GM19372 (cell line): Measurements from ENCODE around the gene MTUS2.

Experiments used
- ATAC-seq: cut with Tn5 transposase; IDR thresholded peaks from one replicate; pipeline ENCODE4 v1.9.1; 2021; ENCODE audit warnings: mild to moderate bottlenecking, low read depth, moderate library complexity; ENCODE audit not compliant: unreplicated experiment

The MTUS2 gene

GRCh38 chr13:28820099-28821051, at the start of gene MTUS2:
TSS of gene MTUS2 (plus strand) at chr13:28820339.
- ATAC-seq, result peak; percentile 49

- no peak for ATAC-seq
Observed at GRCh38 chr13:28778308-28779215, 41.6 kb upstream of the MTUS2 start.

GRCh38 chr13:28792992-28793391, 27.1 kb upstream of the MTUS2 start:
- no peak for ATAC-seq

GRCh38 chr13:28794396-28794795, 25.7 kb upstream of the MTUS2 start:
- ATAC-seq, result no peak

DNA sequence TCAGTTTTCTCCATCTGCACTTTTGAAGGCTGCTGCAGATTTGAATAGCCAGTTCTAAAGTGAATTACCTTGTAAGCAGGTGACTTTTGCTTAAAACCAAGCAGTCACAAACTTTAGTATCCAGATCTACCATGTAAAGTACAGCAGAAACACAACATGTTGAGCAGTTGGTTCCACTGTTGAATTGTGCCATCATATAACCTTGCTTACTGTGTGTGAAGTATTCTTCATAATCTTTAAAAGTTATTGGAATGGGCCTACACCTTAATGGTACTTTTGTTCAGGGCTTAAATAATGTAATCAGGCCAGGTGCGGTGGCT, 23.2 kb upstream of the MTUS2 start:
- ATAC-seq, result peak; percentile 19

DNA sequence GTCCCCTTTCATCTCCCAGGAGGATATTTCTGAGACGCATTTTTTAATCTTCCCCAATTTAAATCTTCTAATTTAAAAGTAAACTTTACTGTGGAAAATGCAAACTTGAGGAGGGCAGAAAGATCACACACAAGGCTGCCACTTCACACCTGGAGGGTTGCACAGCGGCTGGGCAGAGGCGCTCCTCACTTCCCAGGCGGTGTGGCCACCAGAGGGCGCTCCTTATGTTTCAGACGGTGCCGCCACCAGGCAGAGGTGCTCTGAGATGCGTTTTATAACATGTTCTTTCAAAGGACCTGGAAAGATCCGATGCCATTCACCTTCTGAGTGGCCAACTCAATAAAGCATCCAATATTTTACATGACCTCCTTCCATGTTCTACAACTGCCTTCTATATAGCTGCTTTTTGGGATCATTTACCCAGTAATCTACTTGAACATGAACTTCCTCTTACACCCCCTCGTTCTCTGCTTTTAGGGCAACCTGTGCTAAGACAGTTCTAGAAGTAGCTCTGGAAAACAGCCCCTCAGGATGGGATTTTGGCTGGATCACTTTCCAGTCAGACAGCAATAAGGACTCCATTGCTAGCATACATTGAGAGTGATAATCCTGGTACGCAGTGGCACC, 14.8 kb upstream of the MTUS2 start:
- ATAC-seq, result no peak

- no peak for ATAC-seq
Observed at GRCh38 chr13:28817204-28817603, 2.9 kb upstream of the MTUS2 start.

DNA sequence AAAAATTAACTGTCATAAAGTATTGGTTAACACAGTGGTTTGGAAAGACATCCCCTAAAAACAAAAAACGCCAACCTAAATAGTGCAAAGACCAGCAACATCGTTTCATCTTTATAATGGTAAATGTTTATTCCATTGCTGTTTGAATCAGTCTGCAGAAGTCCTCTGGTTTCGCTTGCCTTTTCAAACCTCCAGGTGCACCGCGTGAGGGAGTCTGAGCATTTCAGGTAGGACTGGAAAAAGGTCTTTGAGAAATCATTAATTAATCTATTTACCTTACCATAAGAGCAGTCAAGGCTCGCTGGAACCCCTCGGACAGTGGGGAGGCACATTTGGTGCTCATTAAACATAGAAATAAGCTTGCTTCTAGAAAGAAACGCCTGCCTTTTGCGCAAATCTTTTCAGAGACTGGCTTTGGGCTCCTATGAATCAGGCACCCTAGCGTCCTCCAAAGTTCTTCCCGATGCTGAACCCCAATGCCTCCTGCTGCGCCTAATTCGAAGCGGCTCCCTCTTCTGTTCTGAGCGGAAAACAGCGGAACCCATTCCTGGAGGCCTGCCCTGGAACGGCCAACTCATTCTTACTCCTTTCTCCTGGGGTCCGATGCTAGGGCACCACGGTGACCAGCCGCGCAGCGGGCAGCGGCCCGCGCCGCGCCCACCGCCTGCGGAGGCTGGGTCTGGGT, 951 bp upstream of the MTUS2 start:
- peak; percentile 2 for ATAC-seq

- ATAC-seq, result peak; percentile 62
Observed at GRCh38 chr13:28819735-28820098, 422 bp upstream of the MTUS2 start.

GRCh38 chr13:28822151-28822550, 2.0 kb downstream of the MTUS2 start:
- ATAC-seq, result no peak

DNA sequence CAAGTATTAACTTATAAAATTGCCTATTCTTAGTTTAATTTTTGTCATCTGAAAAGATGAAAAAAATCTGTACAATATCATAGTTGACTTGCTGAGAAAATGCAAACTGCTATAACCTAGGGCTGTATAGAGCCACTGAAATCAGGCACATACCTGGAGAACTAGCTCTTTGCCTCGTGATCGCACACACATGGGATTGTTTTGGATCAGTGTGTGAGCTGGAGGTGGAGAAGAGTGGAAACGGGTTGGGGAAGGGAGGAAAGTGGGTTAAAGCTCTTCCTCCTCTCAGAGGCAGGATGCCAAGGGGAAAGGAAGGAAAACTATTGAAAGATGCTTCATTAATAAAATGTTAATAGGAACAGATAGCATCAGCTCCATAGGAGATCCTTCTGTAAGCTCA, 2.7 kb downstream of the MTUS2 start:
- ATAC-seq, result no peak

- ATAC-seq, result no peak
Observed at GRCh38 chr13:28825379-28825778, 5.2 kb downstream of the MTUS2 start.

DNA sequence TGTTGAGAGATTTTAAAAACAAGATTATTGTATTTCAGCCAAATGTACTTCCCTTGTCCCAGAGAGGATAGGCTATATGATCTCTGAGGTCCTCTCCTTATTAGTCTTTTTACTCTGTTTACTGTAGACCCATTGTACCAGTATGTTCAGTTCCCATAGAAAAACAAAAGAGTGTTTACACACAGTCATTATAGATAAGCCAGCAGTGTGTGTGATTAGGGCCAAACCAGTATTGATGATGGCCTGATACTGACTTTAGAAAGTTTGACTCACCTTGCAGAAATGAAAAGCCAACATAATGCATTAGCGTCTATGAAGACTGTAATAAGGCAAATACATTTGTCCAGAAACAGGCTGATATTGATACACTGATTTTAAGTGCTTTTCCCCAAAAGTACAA, 6.2 kb downstream of the MTUS2 start:
- ATAC-seq, result no peak

GRCh38 chr13:28830580-28830979, 10.4 kb downstream of the MTUS2 start:
- ATAC-seq, result no peak

DNA sequence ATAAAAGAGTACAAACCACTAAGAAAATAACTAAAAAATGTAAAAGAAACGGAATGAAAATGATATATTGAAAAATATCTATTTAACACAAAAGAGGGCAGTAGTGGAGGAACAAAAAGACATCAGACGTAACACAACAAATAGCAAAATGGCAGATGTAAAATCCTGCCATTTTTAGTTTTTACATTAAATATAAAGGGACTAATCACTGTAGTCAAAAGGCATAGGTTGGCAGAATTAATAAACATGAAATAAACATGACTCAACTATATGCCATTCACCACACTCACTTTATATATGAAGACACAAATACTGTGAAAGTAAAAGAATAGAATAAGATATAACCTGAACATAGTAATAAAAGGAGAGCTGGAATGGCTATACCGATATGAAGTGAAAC, 11.0 kb downstream of the MTUS2 start:
- ATAC-seq, result no peak

DNA sequence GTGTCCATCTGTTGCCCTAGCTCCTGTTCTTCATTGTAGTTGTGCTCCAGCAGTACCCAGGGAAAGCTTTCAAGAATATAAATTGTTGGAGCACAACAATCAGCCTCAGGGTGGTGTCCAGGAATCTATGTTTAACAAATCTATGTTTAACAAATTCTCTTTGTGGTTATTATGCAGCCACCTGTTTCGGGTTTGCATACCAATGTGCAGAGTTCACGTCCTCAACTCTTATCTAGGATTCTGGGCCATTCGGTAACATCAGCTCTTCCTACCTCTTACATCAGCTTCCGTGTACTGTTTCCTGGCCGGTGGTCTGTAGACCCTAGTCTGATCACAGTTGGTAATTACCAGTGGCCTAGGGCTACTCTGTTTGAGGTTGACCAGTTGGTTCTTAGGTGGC, 17.0 kb downstream of the MTUS2 start:
- ATAC-seq, result no peak

GRCh38 chr13:28843639-28844038, 23.5 kb downstream of the MTUS2 start:
- ATAC-seq, result no peak

DNA sequence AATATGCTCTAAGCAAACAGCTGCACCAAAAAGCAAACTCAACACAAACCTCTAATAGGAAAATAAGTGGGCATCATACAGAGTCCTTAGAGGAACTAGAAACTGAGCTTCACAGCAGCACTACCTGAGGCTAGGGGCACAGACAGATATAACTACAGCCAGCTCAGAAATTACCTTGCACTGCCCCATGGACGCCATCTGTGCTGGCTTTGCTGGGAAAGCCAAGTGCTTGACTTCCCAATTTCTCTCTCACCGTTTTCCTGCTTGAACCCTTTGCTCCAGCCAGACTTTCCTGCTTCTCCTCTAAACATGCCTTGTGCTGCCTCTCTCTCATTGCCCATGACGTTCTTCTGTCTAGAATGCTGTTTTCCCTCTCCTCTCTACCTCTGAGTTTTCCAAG, 29.3 kb downstream of the MTUS2 start:
- no peak for ATAC-seq

DNA sequence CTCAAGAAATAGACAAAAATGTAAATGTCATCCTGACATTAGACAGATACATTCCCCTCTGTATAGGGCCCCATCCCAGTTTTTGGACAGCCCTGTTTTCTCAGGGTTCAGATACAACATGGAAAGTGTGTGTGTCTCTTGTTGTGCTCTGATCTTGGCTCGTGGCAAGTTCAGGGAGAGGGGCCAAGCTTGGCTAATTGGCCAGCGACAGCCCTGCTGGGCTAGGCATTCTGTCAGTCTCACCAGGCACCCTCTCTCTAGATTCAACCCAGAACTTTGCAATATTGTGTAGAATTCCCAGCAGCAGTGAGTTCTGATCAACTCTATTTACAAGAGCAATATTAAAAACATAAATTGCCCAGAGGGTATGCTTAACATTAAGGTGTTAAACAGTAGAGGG, 30.1 kb downstream of the MTUS2 start:
- ATAC-seq, result no peak

DNA sequence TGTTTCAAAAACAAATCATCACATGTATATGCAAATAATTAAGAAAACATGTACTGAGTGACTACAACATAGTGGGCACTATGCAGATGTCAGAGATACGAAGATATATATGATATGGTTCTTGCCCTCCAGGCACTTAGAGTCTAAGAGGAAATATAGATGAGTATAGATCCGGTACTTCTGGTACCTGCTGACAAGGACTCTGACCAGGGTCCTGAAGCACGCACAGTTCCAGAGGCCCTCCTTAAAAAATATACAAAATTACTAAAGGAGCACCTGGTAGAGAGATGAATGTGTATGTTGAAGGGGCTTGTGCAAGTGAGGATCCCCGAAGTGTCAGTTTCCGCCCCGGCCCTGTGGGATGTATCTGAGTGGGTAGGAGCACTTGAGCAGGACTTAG, 31.3 kb downstream of the MTUS2 start:
- no peak for ATAC-seq

- ATAC-seq, result no peak
Observed at GRCh38 chr13:28854657-28855056, 34.5 kb downstream of the MTUS2 start.
